ENCODE measurements around the gene TSPYL1. TPM values are rescaled to one million over a fixed set of nuclear protein-coding genes. Genes with fewer than 3 reads are reported as not detected.

Gene TSPYL1
- total and polyA plus RNA-seq, 10 of the 15 experiments (the other 5 are each of a cell fraction or from before 2014, with no cell fraction given), result 22.9 to 44.1 (median 27.0) TPM

- TF ChIP-seq BCL3 (IDR thresholded peaks at IDR 0.05; ENCODE audit: borderline replicate concordance, insufficient read depth, low read depth, low read length, poor library complexity, severe bottlenecking) (no peak), ZNF217 (IDR thresholded peaks at IDR 0.05) (no peak), NKRF (conservative IDR thresholded peaks at IDR 0.05) (peak; percentile 66; the same call in 1 of the 2 replicates), SKIL (IDR thresholded peaks at IDR 0.05; ENCODE audit: low read depth, poor library complexity, severe bottlenecking) (peak; percentile 48), RUNX3 (IDR thresholded peaks at IDR 0.05; ENCODE audit: low read length) (peak; percentile 71), JUNB (IDR thresholded peaks at IDR 0.05) (no peak), IKZF2 (IDR thresholded peaks at IDR 0.05) (peak; percentile 31 to 56; a peak in 2 of 4 replicates), YY1 (IDR thresholded peaks at IDR 0.05; ENCODE audit: low read depth, low read length) (peak; percentile 78; the same call in 1 of the 2 replicates), NR2C1 (IDR thresholded peaks at IDR 0.05) (no peak), POLR2AphosphoS2 (IDR thresholded peaks at IDR 0.05; ENCODE audit: low read depth, low read length) (peak; percentile 78), CUX1 (IDR thresholded peaks at IDR 0.05; ENCODE audit: insufficient replicate concordance, low read depth, low read length) (no peak), USF2 (IDR thresholded peaks at IDR 0.05; ENCODE audit: borderline replicate concordance, low read depth, low read length) (no peak), ETV6 (conservative IDR thresholded peaks at IDR 0.05 in 1 of 2, IDR thresholded peaks at IDR 0.05 in 1 of 2; ENCODE audit: borderline replicate concordance in 1 of 2, low read depth in 1 of 2) (no peak), RCOR1 (conservative IDR thresholded peaks at IDR 0.05; ENCODE audit: low read depth, low read length) (peak; percentile 97), SIN3A (IDR thresholded peaks at IDR 0.05; ENCODE audit: low read depth, low read length) (no peak; the same call in 1 of the 2 replicates), EZH2 (IDR thresholded peaks at IDR 0.05; ENCODE audit: borderline replicate concordance, control insufficient read depth, low read depth, low read length) (no peak)
Observed at GRCh38 chr6:116279232-116280160, at the start of gene TSPYL1 (continued).
